Activated CD4-positive, alpha-beta T cell treated with anti-CD3 and anti-CD28 coated beads for 48 hours (primary cell): Measurements from ENCODE around the gene FBXO7.

Source experiments
- DNase-seq: peaks from one replicate; pipeline ENCODE4 v3.0.0-alpha.2; 2020

The FBXO7 gene

DNA sequence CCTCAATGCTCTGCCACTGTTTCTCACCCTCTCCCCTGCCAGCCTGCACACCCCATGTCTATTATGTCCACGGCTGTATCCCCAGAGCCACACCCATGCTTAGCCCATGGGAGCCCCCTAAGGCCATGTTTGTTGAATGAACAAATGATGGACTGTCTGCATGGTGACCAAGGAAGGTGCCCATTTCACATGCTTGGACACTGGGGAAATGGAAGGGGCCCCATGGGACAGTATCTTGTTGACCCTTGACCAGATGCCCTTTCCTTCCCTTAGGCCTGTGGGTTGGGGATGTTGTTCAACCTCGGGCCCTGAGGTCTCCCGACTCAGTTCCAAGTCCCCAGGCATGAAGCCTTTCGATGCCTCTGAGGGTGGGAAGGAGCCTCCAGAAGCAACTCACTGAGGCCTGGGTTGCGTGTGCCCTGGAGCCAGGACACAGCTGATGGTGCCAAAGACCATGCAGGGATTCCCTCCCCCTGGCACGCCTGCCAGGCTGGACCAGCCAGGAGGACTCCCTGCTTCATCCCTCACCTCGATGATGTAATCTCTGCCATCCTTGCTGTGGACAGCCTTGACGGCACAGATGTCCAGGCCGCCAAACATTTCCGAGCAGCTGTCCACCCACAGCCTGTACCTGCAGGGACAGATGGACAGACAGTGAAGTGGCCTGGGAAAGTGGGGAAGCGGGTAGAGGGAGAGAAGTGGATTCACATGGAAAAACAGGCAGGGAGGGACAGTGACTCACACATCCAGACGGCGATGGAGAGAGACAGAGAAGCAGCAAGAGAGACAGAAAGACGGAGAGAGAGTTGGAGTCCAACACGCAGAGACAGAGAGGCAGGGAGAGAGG lies 58.9 kb downstream of the FBXO7 start:
- no peak for DNase-seq

- DNase-seq: no peak
These were observed 59.9 kb downstream of the FBXO7 start for GRCh38 chr22:32534252-32535235.

GRCh38 chr22:32535531-32536190 lies 61.0 kb downstream of the FBXO7 start:
- no peak for DNase-seq

GRCh38 chr22:32536352-32536751 lies 61.7 kb downstream of the FBXO7 start:
- no peak for DNase-seq

GRCh38 chr22:32538521-32538920 lies 63.9 kb downstream of the FBXO7 start:
- DNase-seq: no peak

DNA sequence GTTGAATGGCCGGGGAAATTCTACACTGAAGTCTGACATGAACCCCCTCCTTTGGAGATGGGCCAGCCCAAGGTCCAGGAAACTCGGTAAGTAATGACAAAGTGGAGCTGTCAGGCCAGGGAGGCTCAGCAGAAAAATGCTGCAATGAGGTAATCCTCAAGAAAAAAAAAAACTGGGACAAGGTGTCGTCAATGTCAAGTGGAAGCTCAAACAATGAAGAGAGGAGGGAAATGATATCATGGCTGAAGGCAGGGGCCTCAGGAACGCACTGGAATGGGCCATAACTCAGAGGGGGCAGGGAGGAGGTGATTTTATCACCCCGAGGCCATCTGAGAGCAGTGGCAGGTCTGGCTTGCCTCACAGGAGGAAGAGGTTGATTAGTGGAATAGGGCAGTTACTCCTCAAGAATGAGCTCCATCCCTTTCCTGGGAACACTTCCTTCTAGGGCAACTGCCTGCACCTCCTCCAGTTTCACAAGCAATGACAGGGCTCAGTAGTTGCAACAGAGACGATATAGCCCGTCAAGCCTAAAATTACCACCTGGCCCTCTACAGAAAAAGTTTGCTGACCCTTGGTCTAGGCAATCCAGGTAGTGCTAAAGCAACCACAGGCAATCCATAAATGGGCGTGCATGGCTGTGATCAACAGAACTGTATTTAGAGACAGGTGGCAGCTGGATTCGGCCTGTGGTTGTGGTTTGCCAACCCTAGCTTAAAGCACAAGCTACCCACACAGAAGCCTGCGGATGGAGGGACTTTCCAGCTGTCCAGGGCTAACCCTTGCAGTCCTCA lies 65.2 kb downstream of the FBXO7 start:
- DNase-seq: no peak

- no peak for DNase-seq
These were observed 66.9 kb downstream of the FBXO7 start for GRCh38 chr22:32541481-32541880.

GRCh38 chr22:32542066-32542676 lies 67.6 kb downstream of the FBXO7 start:
- DNase-seq: no peak

DNA sequence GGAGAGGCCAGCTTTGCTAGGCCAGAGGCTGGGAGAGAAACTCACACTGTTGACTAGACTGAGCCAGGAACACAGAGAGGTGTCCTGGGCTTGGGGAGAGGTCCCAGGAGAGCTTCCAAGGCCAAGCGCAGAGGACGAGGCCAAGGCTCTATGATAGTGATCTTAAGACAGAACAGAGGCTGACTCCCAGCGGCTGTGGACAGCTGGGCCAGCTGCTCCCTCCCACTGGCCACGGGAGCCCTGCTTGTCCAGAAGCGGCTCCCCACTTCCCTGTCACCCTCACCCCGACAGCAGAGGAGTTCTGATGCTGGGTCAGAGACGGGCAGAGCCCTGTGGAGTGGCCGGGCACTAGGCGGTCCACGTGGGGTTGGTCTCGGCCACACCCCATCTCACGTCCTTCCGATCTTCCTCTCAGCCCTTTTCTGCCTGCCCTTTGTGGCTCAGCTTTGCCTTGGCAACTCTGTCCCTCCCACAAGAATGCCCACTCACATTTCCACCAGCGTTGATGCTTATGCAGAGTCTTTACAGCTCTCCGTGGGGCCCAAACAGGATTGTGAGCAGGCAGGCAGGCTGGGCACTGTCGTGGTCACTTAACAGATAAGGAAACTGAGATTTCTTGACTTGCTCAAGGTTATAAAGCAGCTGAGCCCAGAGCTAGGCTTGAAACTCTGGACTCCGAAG lies 68.2 kb downstream of the FBXO7 start:
- DNase-seq: no peak

DNA sequence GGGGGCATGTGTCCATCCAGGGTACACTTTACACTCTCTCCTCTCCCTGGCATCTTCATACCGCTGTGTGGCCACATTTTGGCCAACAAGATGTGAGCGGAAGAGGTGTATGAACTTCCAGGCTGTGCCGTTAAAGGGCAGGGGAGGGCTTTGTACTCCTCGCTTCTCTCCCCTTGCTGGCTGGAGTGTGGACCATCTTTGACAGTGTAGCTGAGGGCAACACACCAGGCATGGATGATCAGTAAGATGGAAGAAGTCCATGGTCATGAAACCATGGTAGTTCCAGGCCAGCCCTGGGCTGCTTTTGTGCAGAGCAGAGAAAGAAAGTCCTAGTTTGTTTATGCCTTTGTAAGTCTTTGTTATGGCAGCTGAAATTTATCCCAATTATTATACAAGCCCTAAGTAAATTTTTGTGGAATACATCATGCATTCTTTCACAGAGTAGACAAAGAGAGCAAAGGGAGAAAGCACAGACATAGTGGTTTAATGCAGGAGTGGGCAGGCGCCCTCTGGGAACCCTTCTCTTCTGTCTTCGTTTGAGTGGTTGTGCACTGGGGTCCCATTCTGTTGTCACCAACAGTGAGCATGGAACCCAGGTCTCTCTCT lies 70.4 kb downstream of the FBXO7 start:
- no peak for DNase-seq

DNA sequence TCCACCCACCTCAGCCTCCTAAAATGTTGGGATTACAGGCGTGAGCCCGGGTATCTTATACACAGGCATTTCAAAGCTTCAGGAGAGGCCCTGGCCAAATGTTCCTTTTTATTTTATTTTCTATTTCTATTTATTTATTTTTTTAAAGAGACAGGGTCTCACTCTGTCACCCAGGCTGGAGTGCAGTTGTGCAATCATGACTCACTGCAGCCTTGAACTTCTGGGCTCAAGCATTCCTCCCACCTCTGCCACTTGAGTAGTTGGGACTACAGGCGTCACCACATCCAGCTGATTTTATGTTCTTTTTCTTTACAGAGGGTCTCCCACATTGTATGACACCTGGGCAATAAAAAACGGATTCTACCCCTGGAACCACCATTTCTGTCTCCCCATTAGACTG lies 71.2 kb downstream of the FBXO7 start:
- no peak for DNase-seq

GRCh38 chr22:32546496-32546895 lies 71.9 kb downstream of the FBXO7 start:
- no peak for DNase-seq

GRCh38 chr22:32546935-32547334 lies 72.3 kb downstream of the FBXO7 start:
- no peak for DNase-seq

DNA sequence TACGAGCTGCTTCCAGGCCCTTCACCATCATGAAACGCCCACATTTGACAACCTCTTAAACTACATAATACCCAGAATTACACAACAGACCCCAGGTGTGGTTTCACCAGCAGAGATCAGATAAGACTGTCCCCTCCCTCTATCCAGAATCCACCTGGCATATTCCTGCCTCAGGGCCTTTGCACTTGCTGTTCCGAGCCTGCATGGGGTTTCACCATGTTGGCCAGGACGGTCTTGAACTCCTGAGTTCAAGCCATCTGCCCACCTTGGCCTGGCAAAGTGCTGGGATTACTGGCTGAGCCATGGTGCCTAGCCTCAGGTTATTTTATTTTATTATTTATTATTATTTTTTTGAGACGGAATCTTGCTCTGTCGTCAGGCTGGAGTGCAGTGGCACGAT lies 73.4 kb downstream of the FBXO7 start:
- no peak for DNase-seq
